Caco-2 (cell line): ENCODE results near the gene GRIA4. TPM values are rescaled to one million over a fixed set of nuclear protein-coding genes. Genes with fewer than 3 reads are reported as not detected.

Experiments used
- BruUV-seq: library from RNA; stranded (reverse); fragments of 400-500 nt; replicated peaks from 2 replicates; lab custom pipeline; 2021; lab: Mats Ljungman, UMichigan
- CTCF ChIA-PET: fragments of 300-600 bp; sonication (Branson Sonifier 250); formaldehyde crosslinking; loops from one replicate; lab custom pipeline; 2022; ENCODE audit warnings: antibody characterized with exemption; lab: Charles Lee
- POLR2A ChIA-PET: fragments of 300-600 bp; sonication (Branson Sonifier 250); formaldehyde crosslinking; loops from one replicate; lab custom pipeline; 2022; ENCODE audit warnings: antibody characterized with exemption; lab: Charles Lee
- DNase-seq, 2 experiments: peaks; one replicate each; pipeline versions ENCODE4 v3.0.0 to v3.0.0-alpha.2; 2020 to 2022
- H3K27me3 ChIP-seq: replicated peaks from 2 replicates; pipeline ENCODE4 v1.6.0; 2011; ENCODE audit warnings: low read length; ENCODE audit not compliant: control insufficient read depth, insufficient read depth
- H3K36me3 ChIP-seq: 2 replicates; pipeline ENCODE4 v1.5.1; 2011; ENCODE audit warnings: low read length; ENCODE audit not compliant: control insufficient read depth, insufficient read depth
- H3K4me1 ChIP-seq: fragments of 250-450 bp; sonication (Bioruptor Pico); 2 replicates; pipeline ENCODE4 v1.5.1; 2020; ENCODE audit warnings: mild to moderate bottlenecking
- H3K4me3 ChIP-seq: 2 replicates; pipeline ENCODE4 v1.5.1; 2011; ENCODE audit warnings: low read depth, mild to moderate bottlenecking, control low read depth, low read length
- H3K9me3 ChIP-seq: fragments of 250-450 bp; sonication (Bioruptor Pico); 2 replicates; pipeline ENCODE4 v1.5.1; 2020; ENCODE audit warnings: mild to moderate bottlenecking, moderate library complexity
- H3K27ac Mint-ChIP-seq: one replicate; pipeline ENCODE4 v1.8.0; 2022; ENCODE audit warnings: mixed read lengths; ENCODE audit not compliant: unreplicated experiment
- H3K27me3 Mint-ChIP-seq: one replicate; pipeline ENCODE4 v1.8.0; 2022; ENCODE audit warnings: mixed read lengths; ENCODE audit not compliant: insufficient read depth, unreplicated experiment
- H3K36me3 Mint-ChIP-seq: one replicate; pipeline ENCODE4 v1.8.0; 2022; ENCODE audit warnings: mild to moderate bottlenecking, mixed read lengths; ENCODE audit not compliant: insufficient read depth, unreplicated experiment
- H3K4me1 Mint-ChIP-seq: one replicate; pipeline ENCODE4 v1.8.0; 2022; ENCODE audit warnings: low read depth, mixed read lengths; ENCODE audit not compliant: unreplicated experiment
- H3K4me3 Mint-ChIP-seq: one replicate; pipeline ENCODE4 v1.8.0; 2022; ENCODE audit warnings: mild to moderate bottlenecking, moderate library complexity, mixed read lengths; ENCODE audit not compliant: unreplicated experiment
- H3K9me3 Mint-ChIP-seq: one replicate; pipeline ENCODE4 v1.8.0; 2022; ENCODE audit warnings: mixed read lengths; ENCODE audit not compliant: unreplicated experiment
- intact Hi-C: fragments of 100-400 bp; cut with micrococcal nuclease; formaldehyde crosslinking; loops from one replicate; pipeline ENCODE4 v1.10.0; 2022; ENCODE audit not compliant: unreplicated experiment
- total RNA-seq: library from RNA; stranded (reverse); gene quantifications from 2 replicates; pipeline ENCODE4 v1.2.3, GENCODE V29; 2022
- TF ChIP-seq, protein P1 (sequence below), 2 experiments: fragments of 200-600 bp in 1 of 2; IDR thresholded peaks; 1 replicate in 1 of 2; 2 replicates in 1 of 2; pipeline versions ENCODE4 v1.5.1 to v1.8.0; 2011 to 2022; ENCODE audit warnings: antibody characterized with exemption in 1 of 2, control low read depth in 1 of 2, inconsistent platforms in 1 of 2, low read depth in 1 of 2, low read length in 1 of 2, mild to moderate bottlenecking in 1 of 2, moderate library complexity in 1 of 2; ENCODE audit not compliant: insufficient read depth in 1 of 2, severe bottlenecking in 1 of 2, unreplicated experiment in 1 of 2

The GRIA4 gene
- total RNA-seq, 1 experiment from 2014 or later, result not detected

DNA sequence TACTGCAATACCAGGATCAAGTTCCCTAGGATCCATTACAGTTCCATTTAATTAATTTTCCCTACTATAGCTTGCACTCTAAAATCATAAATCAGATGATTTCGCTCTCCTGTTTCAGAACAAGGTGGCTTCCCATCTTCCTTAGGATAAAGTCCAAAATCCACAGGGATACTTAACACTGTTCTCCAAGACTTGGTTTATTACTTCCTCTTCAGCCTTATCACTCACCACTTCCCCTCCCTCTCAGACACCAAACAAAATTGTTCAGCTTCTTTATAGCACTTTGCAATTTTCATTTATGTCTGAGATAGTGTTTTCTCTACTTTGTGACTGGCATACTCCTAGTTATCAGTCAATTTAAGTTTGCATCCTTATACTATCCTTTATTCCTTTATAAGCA, 124.6 kb downstream of the GRIA4 start:
- H3K4me1 ChIP-seq, result 0 out of 2 replicates have a peak, but pooled peaks cover 5% of the 10 kb centered on the region
- intact Hi-C loops, result no loop called here
- H3K9me3 ChIP-seq, result no peaks in the 10 kb centered on the region
- no peaks in the 10 kb centered on the region for H3K9me3 Mint-ChIP-seq
- H3K4me3 Mint-ChIP-seq, result no peak overlapping the region
- peaks cover 2% of the 10 kb centered on the region for H3K27me3 Mint-ChIP-seq
- H3K36me3 Mint-ChIP-seq, result no peaks in the 10 kb centered on the region
- no peaks in the 10 kb centered on the region for H3K27me3 ChIP-seq
- ChIA-PET CTCF (no interaction called here), POLR2A (no interaction called here)
- no peak overlapping the region for H3K4me3 ChIP-seq
- no peak for DNase-seq
- H3K27ac Mint-ChIP-seq, result no peak overlapping the region
- H3K36me3 ChIP-seq, result no peaks in the 10 kb centered on the region
- no TSS peak for BruUV-seq
- peaks cover 6% of the 10 kb centered on the region for H3K4me1 Mint-ChIP-seq
- TF ChIP-seq, protein P1, sequence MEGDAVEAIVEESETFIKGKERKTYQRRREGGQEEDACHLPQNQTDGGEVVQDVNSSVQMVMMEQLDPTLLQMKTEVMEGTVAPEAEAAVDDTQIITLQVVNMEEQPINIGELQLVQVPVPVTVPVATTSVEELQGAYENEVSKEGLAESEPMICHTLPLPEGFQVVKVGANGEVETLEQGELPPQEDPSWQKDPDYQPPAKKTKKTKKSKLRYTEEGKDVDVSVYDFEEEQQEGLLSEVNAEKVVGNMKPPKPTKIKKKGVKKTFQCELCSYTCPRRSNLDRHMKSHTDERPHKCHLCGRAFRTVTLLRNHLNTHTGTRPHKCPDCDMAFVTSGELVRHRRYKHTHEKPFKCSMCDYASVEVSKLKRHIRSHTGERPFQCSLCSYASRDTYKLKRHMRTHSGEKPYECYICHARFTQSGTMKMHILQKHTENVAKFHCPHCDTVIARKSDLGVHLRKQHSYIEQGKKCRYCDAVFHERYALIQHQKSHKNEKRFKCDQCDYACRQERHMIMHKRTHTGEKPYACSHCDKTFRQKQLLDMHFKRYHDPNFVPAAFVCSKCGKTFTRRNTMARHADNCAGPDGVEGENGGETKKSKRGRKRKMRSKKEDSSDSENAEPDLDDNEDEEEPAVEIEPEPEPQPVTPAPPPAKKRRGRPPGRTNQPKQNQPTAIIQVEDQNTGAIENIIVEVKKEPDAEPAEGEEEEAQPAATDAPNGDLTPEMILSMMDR (IDR thresholded peaks at IDR 0.05; ENCODE audit: insufficient read depth in 1 of 2, low read depth in 1 of 2, low read length in 1 of 2, severe bottlenecking in 1 of 2, unreplicated experiment in 1 of 2), result no peak

DNA sequence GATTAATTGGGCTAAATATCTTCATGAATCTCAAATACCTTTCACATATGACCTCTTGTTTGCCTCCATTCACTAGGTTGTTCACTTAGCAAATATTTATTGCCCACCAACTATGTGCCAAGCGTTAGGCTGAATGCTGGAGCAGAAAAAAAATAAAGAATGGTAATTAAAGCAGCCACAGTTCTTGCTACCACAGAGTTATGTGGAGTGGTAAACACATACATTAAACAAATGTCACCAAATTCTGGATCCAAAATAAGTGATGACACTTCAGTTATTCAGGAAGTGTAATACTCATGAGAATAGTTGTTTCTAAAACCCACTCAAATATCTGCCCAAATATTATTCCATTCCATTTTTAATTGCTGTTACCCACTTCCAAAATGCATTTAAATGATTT, 128.4 kb downstream of the GRIA4 start:
- TF ChIP-seq, protein P1 (IDR thresholded peaks at IDR 0.05; ENCODE audit: insufficient read depth in 1 of 2, low read depth in 1 of 2, low read length in 1 of 2, severe bottlenecking in 1 of 2, unreplicated experiment in 1 of 2), result no peak
- Mint-ChIP-seq H3K36me3 (no peaks in the 10 kb centered on the region), H3K27ac (no peak overlapping the region), H3K4me3 (no peak overlapping the region), H3K4me1 (peaks cover 6% of the 10 kb centered on the region), H3K27me3 (peaks cover 2% of the 10 kb centered on the region), H3K9me3 (no peaks in the 10 kb centered on the region)
- Histone ChIP-seq H3K27me3 (no peaks in the 10 kb centered on the region), H3K4me3 (no peak overlapping the region), H3K4me1 (0 out of 2 replicates have a peak, but pooled peaks cover 5% of the 10 kb centered on the region), H3K36me3 (no peaks in the 10 kb centered on the region), H3K9me3 (no peaks in the 10 kb centered on the region)
- intact Hi-C loops, result no loop called here
- DNase-seq, result no peak
- BruUV-seq, result no TSS peak
- CTCF ChIA-PET, result no interaction called here
- POLR2A ChIA-PET, result no interaction called here

DNA sequence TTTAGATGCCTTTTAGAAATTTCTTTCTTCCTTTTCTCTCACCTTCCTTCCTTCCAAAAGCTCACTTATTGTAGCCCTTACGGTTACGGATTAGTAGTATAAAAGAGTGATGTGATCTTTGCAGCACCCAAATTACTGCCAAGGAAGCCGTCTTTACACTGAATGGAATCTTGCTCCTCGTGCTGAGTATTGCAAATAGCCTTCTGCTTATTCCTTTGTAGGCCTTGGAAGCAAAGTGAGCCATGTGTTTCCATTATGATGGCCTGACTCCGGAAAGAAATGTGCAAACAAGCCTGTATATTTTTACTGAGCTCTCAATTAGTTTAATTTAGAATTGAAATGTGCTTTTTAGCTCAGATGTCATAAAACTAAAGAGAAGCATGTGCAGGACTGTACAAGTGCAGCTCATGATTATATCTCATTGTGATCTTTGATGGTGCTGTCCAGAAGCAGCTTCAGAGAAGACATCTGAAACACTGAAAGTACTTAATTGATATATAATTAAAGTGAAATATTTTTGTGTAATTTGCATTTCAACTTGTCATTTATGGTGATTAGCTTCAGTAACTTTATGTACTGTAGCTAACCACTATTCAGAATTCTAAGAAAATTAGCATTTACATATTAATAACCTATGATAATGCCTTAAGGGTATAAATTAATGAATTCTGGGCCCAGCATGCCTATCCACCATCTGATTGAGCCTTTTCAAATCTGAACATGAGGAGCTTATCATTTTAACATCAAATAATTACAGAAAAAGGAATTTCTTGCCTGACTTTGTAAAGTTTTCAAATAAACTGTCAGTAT, 129.3 kb downstream of the GRIA4 start:
- Mint-ChIP-seq H3K4me1 (peaks cover 6% of the 10 kb centered on the region), H3K4me3 (no peak overlapping the region), H3K27me3 (peaks cover 2% of the 10 kb centered on the region), H3K36me3 (no peaks in the 10 kb centered on the region), H3K9me3 (no peaks in the 10 kb centered on the region), H3K27ac (no peak overlapping the region)
- Histone ChIP-seq H3K36me3 (no peaks in the 10 kb centered on the region), H3K4me1 (0 out of 2 replicates have a peak, but pooled peaks cover 5% of the 10 kb centered on the region), H3K4me3 (no peak overlapping the region), H3K27me3 (no peaks in the 10 kb centered on the region), H3K9me3 (no peaks in the 10 kb centered on the region)
- ChIA-PET POLR2A (no interaction called here), CTCF (no interaction called here)
- intact Hi-C loops, result no loop called here
- no peak for DNase-seq
- no TSS peak for BruUV-seq
- TF ChIP-seq, protein P1 (IDR thresholded peaks at IDR 0.05; ENCODE audit: insufficient read depth in 1 of 2, low read depth in 1 of 2, low read length in 1 of 2, severe bottlenecking in 1 of 2, unreplicated experiment in 1 of 2), result no peak
